Activated CD4-positive, alpha-beta T cell treated with anti-CD3 and anti-CD28 coated beads, Interleukin-2, amount 10 ng/mL, durations not matched to agents 24 days and 14 days (primary cell): ENCODE data around the gene METTL22. TPM values are rescaled to one million over a fixed set of nuclear protein-coding genes. Genes with fewer than 3 reads are reported as not detected.
A peak's percentile ranks its signal among the peaks of the same experiment; 100 is the strongest.
"Not testable (repeated sequence)": the region's sequence is repeated elsewhere in the genome, so short reads cannot be mapped to it uniquely, and the experiment has no call there.

ENCODE experiments used
- DNase-seq: peaks from one replicate; pipeline ENCODE4 v3.0.0; 2022
- H3K27ac Mint-ChIP-seq: one replicate; pipeline ENCODE4 v1.8.0; 2022; ENCODE audit warnings: mild to moderate bottlenecking, mixed read lengths
- H3K27me3 Mint-ChIP-seq: one replicate; pipeline ENCODE4 v1.8.0; 2022; ENCODE audit warnings: mixed read lengths
- H3K36me3 Mint-ChIP-seq: one replicate; pipeline ENCODE4 v1.8.0; 2022; ENCODE audit warnings: low read depth, mild to moderate bottlenecking, mixed read lengths
- H3K4me1 Mint-ChIP-seq: one replicate; pipeline ENCODE4 v1.8.0; 2021; ENCODE audit warnings: mixed read lengths
- H3K4me3 Mint-ChIP-seq: one replicate; pipeline ENCODE4 v1.8.0; 2022; ENCODE audit warnings: mild to moderate bottlenecking, moderate library complexity, mixed read lengths
- H3K9me3 Mint-ChIP-seq: one replicate; pipeline ENCODE4 v1.8.0; 2021; ENCODE audit warnings: mixed read lengths
- intact Hi-C: fragments of 100-400 bp; cut with micrococcal nuclease; formaldehyde crosslinking; loops from one replicate; pipeline ENCODE4 v1.15.1; 2023
- total RNA-seq: library from RNA; stranded (reverse); gene quantifications from 2 replicates; pipeline ENCODE4 v1.2.3, GENCODE V29; 2022

METTL22 gene
- total RNA-seq, 1 donor from 2014 or later, result 38.4 TPM

GRCh38 chr16:8649829-8650554, 28.5 kb downstream of the METTL22 start:
- Mint-ChIP-seq H3K27ac (no peak overlapping the region), H3K4me3 (no peak overlapping the region), H3K36me3 (peaks cover 21% of the 10 kb centered on the region), H3K27me3 (no peaks in the 10 kb centered on the region), H3K4me1 (peaks cover 5% of the 10 kb centered on the region), H3K9me3 (no peaks in the 10 kb centered on the region)
- no peak for DNase-seq
- intact Hi-C loops, result no loop called here

- H3K4me1 Mint-ChIP-seq, intact Hi-C loops, DNase-seq, H3K4me3 Mint-ChIP-seq, H3K9me3 Mint-ChIP-seq, H3K27ac Mint-ChIP-seq, H3K27me3 Mint-ChIP-seq, H3K36me3 Mint-ChIP-seq: not testable (repeated sequence)
Observed at GRCh38 chr16:8651958-8652357, 30.5 kb downstream of the METTL22 start.

GRCh38 chr16:8655184-8655717, 33.8 kb downstream of the METTL22 start:
- Mint-ChIP-seq H3K36me3 (no peaks in the 10 kb centered on the region), H3K27me3 (no peaks in the 10 kb centered on the region), H3K27ac (no peak overlapping the region), H3K4me3 (no peak overlapping the region), H3K4me1 (peaks cover 6% of the 10 kb centered on the region), H3K9me3 (no peaks in the 10 kb centered on the region)
- intact Hi-C loops, result loop anchor here (1.0 to 5.0 kb wide), 3 partner anchors 33 to 225 kb away; partner anchors contain the start of gene METTL22
- peak; percentile 81 for DNase-seq

DNA sequence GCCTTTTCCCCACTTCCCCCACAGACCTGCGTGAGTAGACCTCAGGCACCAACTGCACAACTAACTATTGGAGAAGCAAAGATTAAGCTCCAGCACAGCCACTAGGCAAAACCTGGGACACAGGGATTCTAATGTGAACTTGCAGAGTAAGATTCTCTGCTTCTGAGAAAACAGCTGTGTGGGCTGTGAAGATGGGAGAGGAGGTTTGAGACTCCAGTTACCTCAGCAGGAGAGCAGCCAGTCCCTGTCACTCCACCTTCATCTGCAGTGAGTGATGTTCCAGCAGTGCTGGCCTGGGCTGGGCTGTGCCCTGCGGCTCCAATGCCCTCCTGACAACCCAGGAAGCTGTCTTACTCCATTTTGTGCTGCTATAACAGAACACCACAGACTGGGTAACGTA, 34.9 kb downstream of the METTL22 start:
- Mint-ChIP-seq H3K27me3 (no peaks in the 10 kb centered on the region), H3K36me3 (no peaks in the 10 kb centered on the region), H3K4me3 (no peak overlapping the region), H3K27ac (no peak overlapping the region), H3K4me1 (peaks cover 9% of the 10 kb centered on the region), H3K9me3 (no peaks in the 10 kb centered on the region)
- intact Hi-C loops, result loop anchor here (5.0 kb wide), 1 partner anchor 34 kb away; the partner anchor contains the start of gene METTL22
- no peak for DNase-seq

GRCh38 chr16:8660841-8661301, 39.4 kb downstream of the METTL22 start:
- Mint-ChIP-seq H3K4me1 (peaks cover 3% of the 10 kb centered on the region), H3K27me3 (no peaks in the 10 kb centered on the region), H3K27ac (no peak overlapping the region), H3K9me3 (no peaks in the 10 kb centered on the region), H3K36me3 (no peaks in the 10 kb centered on the region), H3K4me3 (no peak overlapping the region)
- intact Hi-C loops, result loop anchor here (1.0 kb wide), 2 partner anchors 131 to 219 kb away; no protein-coding TSS in a partner anchor
- peak; percentile 90 for DNase-seq

DNA sequence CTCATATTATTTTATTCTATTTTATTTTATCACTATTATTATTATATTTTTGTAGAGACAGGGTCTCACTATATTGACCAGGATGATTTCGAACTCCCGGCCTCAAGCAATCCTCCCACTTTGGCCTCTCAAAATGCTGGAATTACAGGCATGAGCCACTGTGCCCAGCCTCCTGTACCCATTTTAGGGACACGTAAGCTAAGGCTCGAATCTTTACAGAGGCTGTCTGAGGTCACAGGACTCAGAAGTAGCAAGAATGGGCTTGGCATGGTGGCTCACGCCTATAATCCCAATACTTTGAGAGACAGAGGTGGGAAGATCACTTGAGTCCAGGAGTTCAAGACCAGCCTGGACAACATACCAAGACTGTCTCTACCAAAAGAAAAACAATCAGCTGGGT, 40.2 kb downstream of the METTL22 start:
- H3K27me3 Mint-ChIP-seq, result no peaks in the 10 kb centered on the region
- peaks cover 3% of the 10 kb centered on the region for H3K4me1 Mint-ChIP-seq
- H3K27ac Mint-ChIP-seq, result no peak overlapping the region
- intact Hi-C loops, result loop anchor here (1.0 kb wide), 2 partner anchors 131 to 219 kb away; no protein-coding TSS in a partner anchor
- H3K4me3 Mint-ChIP-seq, result no peak overlapping the region
- DNase-seq, result no peak
- H3K9me3 Mint-ChIP-seq, result no peaks in the 10 kb centered on the region
- no peaks in the 10 kb centered on the region for H3K36me3 Mint-ChIP-seq

DNA sequence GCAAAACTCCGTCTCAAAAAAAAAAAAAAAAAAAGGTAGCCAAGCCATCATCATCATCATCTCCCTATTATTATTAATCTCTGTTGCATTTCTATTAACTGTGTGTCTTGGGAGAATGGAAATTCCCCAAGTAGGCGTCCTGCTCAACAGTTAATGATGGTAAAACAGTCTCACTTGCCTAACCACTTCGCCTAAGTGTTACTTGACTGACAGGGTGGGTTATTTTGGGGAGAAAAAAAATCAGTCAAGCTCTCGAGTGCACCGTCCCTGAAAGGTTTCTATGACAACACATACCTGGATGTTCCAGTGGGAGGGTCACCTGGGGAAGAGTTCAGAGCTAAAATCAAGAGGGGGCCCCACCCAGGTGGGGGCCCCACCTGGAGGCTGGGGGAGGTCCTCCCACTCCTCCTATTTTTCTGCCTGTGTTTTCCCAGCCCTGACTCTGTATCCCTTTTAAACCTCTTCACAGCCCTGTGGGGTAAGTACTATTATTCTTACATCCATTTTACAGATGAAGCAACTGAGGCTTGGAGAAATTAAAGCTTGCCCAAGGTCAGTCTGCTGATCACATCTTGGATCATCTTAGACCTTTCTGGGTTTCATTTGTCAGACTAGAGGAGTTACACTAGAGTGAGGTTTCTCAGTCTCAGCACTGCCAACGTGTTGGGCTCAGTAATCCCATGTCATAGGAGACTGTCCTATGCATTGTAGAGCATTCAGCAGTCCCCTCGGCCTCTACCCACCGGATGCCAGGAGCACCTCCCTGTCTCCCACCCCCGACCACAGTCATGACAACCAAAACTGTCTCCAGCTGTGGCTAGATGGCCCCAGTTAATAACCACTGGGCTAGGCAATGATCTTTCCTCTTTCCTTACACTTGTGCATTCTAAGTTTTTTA, 41.9 kb downstream of the METTL22 start:
- no peaks in the 10 kb centered on the region for H3K9me3 Mint-ChIP-seq
- intact Hi-C loops, result no loop called here
- H3K36me3 Mint-ChIP-seq, result peaks cover 4% of the 10 kb centered on the region
- H3K4me3 Mint-ChIP-seq, result no peak overlapping the region
- H3K27me3 Mint-ChIP-seq, result no peaks in the 10 kb centered on the region
- DNase-seq, result no peak
- H3K27ac Mint-ChIP-seq, result no peak overlapping the region
- H3K4me1 Mint-ChIP-seq, result peaks cover 3% of the 10 kb centered on the region

DNA sequence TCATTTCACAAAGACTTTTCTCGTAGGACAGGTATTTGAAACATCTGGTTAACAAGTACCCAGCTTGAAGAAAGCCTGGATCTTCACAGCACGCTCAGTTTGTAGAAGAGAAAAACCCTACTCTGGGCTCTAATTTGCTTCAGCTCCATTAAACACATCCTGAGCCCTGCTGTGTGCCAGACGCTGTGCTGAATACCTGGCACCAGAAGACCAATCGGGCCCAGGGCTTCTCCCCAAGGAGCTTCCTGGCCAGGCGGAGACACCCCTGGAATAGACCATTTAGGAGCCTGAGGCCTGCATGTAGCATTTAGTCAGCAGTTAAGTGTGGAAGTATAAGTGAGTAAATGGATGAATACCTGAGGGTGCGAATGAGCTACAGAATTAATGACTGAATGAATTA, 44.0 kb downstream of the METTL22 start:
- no peaks in the 10 kb centered on the region for H3K9me3 Mint-ChIP-seq
- H3K4me3 Mint-ChIP-seq, result no peak overlapping the region
- DNase-seq, result no peak
- peaks cover under 1% of the 10 kb centered on the region for H3K4me1 Mint-ChIP-seq
- intact Hi-C loops, result no loop called here
- no peaks in the 10 kb centered on the region for H3K27me3 Mint-ChIP-seq
- H3K36me3 Mint-ChIP-seq, result peaks cover 4% of the 10 kb centered on the region
- H3K27ac Mint-ChIP-seq, result no peak overlapping the region

DNA sequence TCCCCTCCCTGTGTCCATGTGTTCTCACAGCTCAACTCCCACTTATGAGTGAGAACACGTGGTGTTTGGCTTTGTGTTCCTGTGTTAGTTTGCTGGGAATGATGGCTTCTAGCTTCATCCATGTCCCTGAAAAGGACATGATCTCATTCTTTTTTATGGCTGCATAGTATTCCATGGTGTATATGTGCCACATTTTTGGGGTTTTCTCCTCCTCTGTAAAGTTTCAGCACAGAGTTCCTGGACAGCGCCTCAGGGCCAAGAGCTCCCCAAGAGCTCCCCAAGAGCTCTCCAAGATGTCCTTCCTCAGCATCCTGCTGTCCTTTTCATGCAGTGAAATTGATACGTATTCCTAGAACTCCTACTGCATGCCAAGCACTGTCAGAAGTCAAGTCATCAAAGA, 46.0 kb downstream of the METTL22 start:
- intact Hi-C loops, result no loop called here
- H3K27me3 Mint-ChIP-seq, result no peaks in the 10 kb centered on the region
- H3K27ac Mint-ChIP-seq, result no peak overlapping the region
- no peak overlapping the region for H3K4me3 Mint-ChIP-seq
- no peaks in the 10 kb centered on the region for H3K4me1 Mint-ChIP-seq
- no peak for DNase-seq
- peaks cover 4% of the 10 kb centered on the region for H3K36me3 Mint-ChIP-seq
- no peaks in the 10 kb centered on the region for H3K9me3 Mint-ChIP-seq

DNA sequence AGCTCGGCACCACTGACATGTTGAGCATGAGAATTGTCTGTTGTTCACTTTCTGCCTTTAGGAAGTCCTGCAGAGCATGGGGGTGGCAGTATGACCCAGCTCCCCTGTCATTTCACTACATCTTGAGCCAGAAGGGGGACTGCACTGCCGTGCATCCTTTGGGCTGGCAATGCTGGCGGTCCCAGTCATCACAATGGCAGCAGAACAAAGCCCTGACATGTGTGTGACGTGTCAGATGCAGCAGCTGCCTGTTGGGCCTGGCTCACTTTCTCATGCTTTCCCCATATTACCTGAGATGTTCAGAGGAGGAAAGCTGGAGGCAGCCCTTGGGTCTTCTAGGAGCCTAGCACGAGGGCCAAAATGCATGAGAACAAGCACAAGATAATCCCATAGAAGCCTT, 46.6 kb downstream of the METTL22 start:
- peaks cover 4% of the 10 kb centered on the region for H3K36me3 Mint-ChIP-seq
- H3K27ac Mint-ChIP-seq, result no peak overlapping the region
- intact Hi-C loops, result no loop called here
- no peaks in the 10 kb centered on the region for H3K4me1 Mint-ChIP-seq
- DNase-seq, result no peak
- H3K4me3 Mint-ChIP-seq, result no peak overlapping the region
- no peaks in the 10 kb centered on the region for H3K9me3 Mint-ChIP-seq
- H3K27me3 Mint-ChIP-seq, result no peaks in the 10 kb centered on the region

DNA sequence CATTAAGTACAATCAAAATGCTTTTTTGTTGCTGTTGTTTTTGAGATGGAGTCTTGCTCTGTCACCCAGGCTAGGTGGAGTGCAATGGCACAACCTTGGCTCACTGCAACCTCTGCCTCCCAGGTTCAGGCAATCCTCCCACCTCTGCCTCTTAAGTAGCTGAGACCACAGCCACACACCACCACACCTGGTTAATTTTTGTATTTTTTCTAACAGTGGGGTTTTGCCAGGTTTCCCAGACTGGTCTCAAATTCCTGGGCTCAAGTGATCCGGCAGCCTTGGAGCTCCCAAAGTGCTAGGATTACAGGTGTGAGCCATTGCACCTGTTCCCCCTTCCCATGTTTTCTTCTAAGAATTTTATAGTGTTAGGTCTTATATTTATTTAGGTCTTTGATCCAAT, 48.0 kb downstream of the METTL22 start:
- H3K36me3 Mint-ChIP-seq, result peaks cover 4% of the 10 kb centered on the region
- intact Hi-C loops, result no loop called here
- no peak overlapping the region for H3K27ac Mint-ChIP-seq
- H3K9me3 Mint-ChIP-seq, result no peaks in the 10 kb centered on the region
- peaks cover 2% of the 10 kb centered on the region for H3K4me1 Mint-ChIP-seq
- H3K27me3 Mint-ChIP-seq, result no peaks in the 10 kb centered on the region
- no peak for DNase-seq
- no peak overlapping the region for H3K4me3 Mint-ChIP-seq

DNA sequence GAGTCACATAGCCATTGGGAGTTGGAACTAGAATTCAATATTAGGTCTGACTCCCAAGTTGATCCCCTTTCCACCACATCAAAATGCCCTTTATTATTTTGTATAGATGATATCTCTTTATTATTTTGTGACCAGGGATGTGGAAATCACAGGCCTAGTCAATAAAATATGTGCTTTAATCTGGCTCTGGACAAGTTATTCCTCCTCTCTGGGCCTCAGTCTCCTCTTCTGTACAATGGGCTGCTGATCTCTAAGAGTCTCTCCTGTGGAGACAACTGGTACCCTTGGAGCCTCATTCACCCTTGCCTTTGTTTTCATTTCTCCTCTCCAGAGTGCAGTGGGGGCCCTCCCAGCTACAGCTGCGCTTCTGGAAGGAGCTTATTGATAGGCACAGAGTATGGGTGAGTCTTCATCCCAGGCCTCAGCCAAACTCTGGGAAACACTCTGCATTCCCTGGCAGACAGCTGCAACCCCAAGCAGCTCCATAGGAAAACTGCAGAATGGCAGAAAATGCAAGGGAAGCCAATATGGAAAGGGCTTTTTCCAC, 48.6 kb downstream of the METTL22 start:
- H3K27ac Mint-ChIP-seq, result no peak overlapping the region
- DNase-seq, result no peak
- H3K36me3 Mint-ChIP-seq, result peaks cover 4% of the 10 kb centered on the region
- no peaks in the 10 kb centered on the region for H3K9me3 Mint-ChIP-seq
- H3K4me1 Mint-ChIP-seq, result peaks cover 5% of the 10 kb centered on the region
- H3K4me3 Mint-ChIP-seq, result no peak overlapping the region
- intact Hi-C loops, result loop anchor here (5.0 kb wide), 1 partner anchor 292 kb away; the partner anchor contains the start of gene USP7
- H3K27me3 Mint-ChIP-seq, result no peaks in the 10 kb centered on the region

DNA sequence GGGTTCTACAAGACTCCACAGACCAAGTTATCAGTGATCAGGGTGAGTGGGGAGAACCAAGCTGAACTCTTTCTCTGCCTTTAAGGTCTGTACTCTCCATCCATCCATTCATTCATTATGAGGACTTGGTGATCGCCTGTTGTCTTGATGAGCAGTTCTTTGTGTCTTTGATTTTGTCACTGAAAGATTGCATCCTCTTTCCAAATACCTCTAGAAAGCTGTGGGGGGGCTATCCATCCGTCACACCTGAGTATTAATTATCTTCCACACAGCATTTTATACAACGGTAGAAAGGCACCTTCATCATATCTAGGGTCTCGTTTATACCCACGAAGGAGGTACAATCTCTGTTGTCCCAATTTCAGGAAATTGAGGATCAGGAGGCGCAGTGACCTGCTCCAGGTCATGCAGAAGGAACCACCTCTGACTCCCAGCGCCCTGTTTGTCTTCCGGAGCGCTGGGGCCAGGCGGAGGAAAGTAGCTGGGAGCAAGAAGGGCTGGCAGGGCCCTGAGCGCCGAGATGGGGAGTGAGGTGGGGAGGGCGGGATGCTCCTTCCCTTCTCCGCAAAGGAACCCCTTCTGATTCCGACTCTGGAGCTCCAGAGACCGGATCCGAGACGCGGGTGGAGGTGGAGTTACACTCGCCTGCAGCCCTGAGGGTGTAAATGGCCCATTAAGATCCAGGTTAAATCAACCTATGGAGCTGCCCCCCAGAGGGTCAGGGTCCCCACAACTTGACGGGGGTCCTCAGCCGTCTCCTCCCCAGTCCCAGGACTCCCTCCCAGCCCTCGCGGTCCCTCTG, 52.3 kb downstream of the METTL22 start:
- DNase-seq, result no peak
- Mint-ChIP-seq H3K4me1 (peaks cover 15% of the 10 kb centered on the region), H3K36me3 (no peaks in the 10 kb centered on the region), H3K9me3 (no peaks in the 10 kb centered on the region), H3K27me3 (no peaks in the 10 kb centered on the region), H3K4me3 (peak overlapping the region; percentile 88), H3K27ac (no peak overlapping the region)
- intact Hi-C loops, result loop anchor here (1.0 to 5.0 kb wide), 3 partner anchors 123 to 288 kb away; partner anchors contain the start of genes CARHSP1, PMM2, TMEM186 and USP7
